NB4 (cell line): ENCODE data around the gene PECR.

Experiments
- POLR2A ChIP-seq: IDR thresholded peaks from 2 replicates; pipeline ENCODE4 v1.6.1; 2011; ENCODE audit warnings: mild to moderate bottlenecking; ENCODE audit not compliant: insufficient read length; ENCODE audit errors: extremely low read depth
- TF ChIP-seq, protein P1 (sequence below): IDR thresholded peaks from one replicate; pipeline ENCODE4 v1.5.1; 2012; ENCODE audit warnings: low read depth, low read length

- TF ChIP-seq, protein P1, sequence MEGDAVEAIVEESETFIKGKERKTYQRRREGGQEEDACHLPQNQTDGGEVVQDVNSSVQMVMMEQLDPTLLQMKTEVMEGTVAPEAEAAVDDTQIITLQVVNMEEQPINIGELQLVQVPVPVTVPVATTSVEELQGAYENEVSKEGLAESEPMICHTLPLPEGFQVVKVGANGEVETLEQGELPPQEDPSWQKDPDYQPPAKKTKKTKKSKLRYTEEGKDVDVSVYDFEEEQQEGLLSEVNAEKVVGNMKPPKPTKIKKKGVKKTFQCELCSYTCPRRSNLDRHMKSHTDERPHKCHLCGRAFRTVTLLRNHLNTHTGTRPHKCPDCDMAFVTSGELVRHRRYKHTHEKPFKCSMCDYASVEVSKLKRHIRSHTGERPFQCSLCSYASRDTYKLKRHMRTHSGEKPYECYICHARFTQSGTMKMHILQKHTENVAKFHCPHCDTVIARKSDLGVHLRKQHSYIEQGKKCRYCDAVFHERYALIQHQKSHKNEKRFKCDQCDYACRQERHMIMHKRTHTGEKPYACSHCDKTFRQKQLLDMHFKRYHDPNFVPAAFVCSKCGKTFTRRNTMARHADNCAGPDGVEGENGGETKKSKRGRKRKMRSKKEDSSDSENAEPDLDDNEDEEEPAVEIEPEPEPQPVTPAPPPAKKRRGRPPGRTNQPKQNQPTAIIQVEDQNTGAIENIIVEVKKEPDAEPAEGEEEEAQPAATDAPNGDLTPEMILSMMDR = no peak
- TF ChIP-seq POLR2A = no peak
Measured at GRCh38 chr2:216072473-216072872, 9.1 kb downstream of the PECR start.
